H54 (cell line): ENCODE measurements around the gene HASPIN.

Experiments used
- DNase-seq: peaks from one replicate; pipeline ENCODE4 v3.0.0; 2011; ENCODE audit warnings: low spot score, mixed read lengths; ENCODE audit not compliant: insufficient read length
- FAIRE-seq: peaks from 3 replicates; lab custom pipeline; 2011; peaks lifted over from hg19 to GRCh38; lab: Jason Lieb, UNC
- POLR2A ChIP-seq: IDR thresholded peaks from 2 replicates; pipeline ENCODE4 v1.6.1; 2011; ENCODE audit warnings: low read depth, mild to moderate bottlenecking, low read length

The HASPIN gene

GRCh38 chr17:3755335-3756030 is 31.8 kb downstream of the HASPIN start:
- no peak for TF ChIP-seq POLR2A
- no peak for FAIRE-seq
- no peak for DNase-seq

- no peak for FAIRE-seq
- TF ChIP-seq POLR2A = no peak
- no peak for DNase-seq
These were observed 36.0 kb downstream of the HASPIN start for GRCh38 chr17:3759597-3760216.

GRCh38 chr17:3761036-3761917 is 37.6 kb downstream of the HASPIN start:
- FAIRE-seq = no peak
- TF ChIP-seq POLR2A = no peak
- no peak for DNase-seq

GRCh38 chr17:3761918-3762380 is 38.2 kb downstream of the HASPIN start:
- DNase-seq (no peak), FAIRE-seq (no peak)
- TF ChIP-seq POLR2A = no peak

- no peak for FAIRE-seq
- TF ChIP-seq POLR2A = no peak
These were observed 39.4 kb downstream of the HASPIN start for GRCh38 chr17:3762922-3763776.

GRCh38 chr17:3763777-3764170 is 40.1 kb downstream of the HASPIN start:
- FAIRE-seq (no peak), DNase-seq (no peak)
- TF ChIP-seq POLR2A = no peak

More at GRCh38 chr17:3762922-3763776, 39.4 kb downstream of the HASPIN start:
- DNase-seq = no peak

GRCh38 chr17:3765981-3766380 is 42.3 kb downstream of the HASPIN start:
- DNase-seq = no peak
- FAIRE-seq = no peak
- no peak for TF ChIP-seq POLR2A

GRCh38 chr17:3766779-3767178 is 43.1 kb downstream of the HASPIN start:
- no peak for TF ChIP-seq POLR2A
- no peak for FAIRE-seq
- DNase-seq = no peak

- FAIRE-seq (no peak), DNase-seq (no peak)
- no peak for TF ChIP-seq POLR2A
These were observed 44.6 kb downstream of the HASPIN start for GRCh38 chr17:3768341-3768740.

- TF ChIP-seq POLR2A = no peak
- DNase-seq = no peak
- FAIRE-seq = no peak
These were observed 45.1 kb downstream of the HASPIN start for GRCh38 chr17:3768769-3769168.

GRCh38 chr17:3770466-3770865 is 46.8 kb downstream of the HASPIN start:
- FAIRE-seq (no peak), DNase-seq (no peak)
- TF ChIP-seq POLR2A = no peak

- no peak for TF ChIP-seq POLR2A
- DNase-seq = no peak
- no peak for FAIRE-seq
These were observed 47.4 kb downstream of the HASPIN start for GRCh38 chr17:3771140-3771539.

GRCh38 chr17:3772764-3773163 is 49.1 kb downstream of the HASPIN start:
- DNase-seq (no peak), FAIRE-seq (no peak)
- TF ChIP-seq POLR2A = no peak
